ENCODE data around the gene ADAM12.

The ADAM12 gene

GRCh38 chr10:126209451-126209850 is 178.8 kb downstream of the ADAM12 start:
- POLR2A ChIA-PET, result interaction anchor here (0.7 to 1.3 kb wide), 4 partner anchors 10 to 147 kb away, joined by 3 read pairs; no protein-coding TSS in a partner anchor
- no peak for TF ChIP-seq CTCF (IDR thresholded peaks at IDR 0.05; ENCODE audit: insufficient read depth, low read length, missing control alignments)
- H3K4me3 ChIP-seq (ENCODE audit: low read depth, low read length), result no peak overlapping the region
- CTCF ChIA-PET, result no interaction called here
- DNase-seq (ENCODE audit: low read depth, low spot score), result no peak

- no peak overlapping the region for H3K4me3 ChIP-seq (ENCODE audit: low read depth, low read length)
- no peak for TF ChIP-seq CTCF (IDR thresholded peaks at IDR 0.05; ENCODE audit: insufficient read depth, low read length, missing control alignments)
- ChIA-PET CTCF (interaction anchor here (1.7 to 2.3 kb wide), 2 partner anchors 16 to 226 kb away, joined by 8 read pairs; no protein-coding TSS in a partner anchor), POLR2A (interaction anchor here (0.6 to 1.3 kb wide), 4 partner anchors 10 to 45 kb away, joined by 3 read pairs; no protein-coding TSS in a partner anchor)
- DNase-seq (ENCODE audit: low read depth, low spot score), result no peak
Measured at GRCh38 chr10:126208726-126209302, 179.5 kb downstream of the ADAM12 start.

DNA sequence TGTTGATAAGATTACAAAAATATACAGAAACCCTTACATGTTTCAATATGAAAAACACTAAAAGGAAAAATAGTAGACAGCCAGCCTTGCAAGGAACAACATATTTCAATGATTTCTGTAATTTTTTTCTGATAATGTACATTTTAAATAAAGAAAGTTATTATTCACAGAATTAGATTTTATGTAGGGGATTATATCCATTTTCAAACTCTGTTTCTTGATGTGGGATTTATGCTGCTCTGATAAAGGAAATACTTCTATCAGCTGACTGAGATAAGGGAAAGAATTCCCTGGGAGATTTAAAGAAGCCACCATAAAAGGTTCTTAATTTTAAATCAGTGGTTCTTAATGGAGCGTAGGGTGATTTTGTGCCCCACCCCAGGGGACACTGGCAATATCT is 180.4 kb downstream of the ADAM12 start:
- ChIA-PET CTCF (interaction anchor here (0.9 to 2.3 kb wide), 4 partner anchors 8 to 225 kb away, joined by 3 to 8 read pairs (median 6); no protein-coding TSS in a partner anchor), POLR2A (interaction anchor here (0.6 to 3.0 kb wide), 8 partner anchors 8 to 180 kb away, joined by 3 to 11 read pairs (median 4); partner anchors contain the start of gene ADAM12)
- TF ChIP-seq CTCF (IDR thresholded peaks at IDR 0.05; ENCODE audit: insufficient read depth, low read length, missing control alignments), result no peak
- no peak for DNase-seq (ENCODE audit: low read depth, low spot score)
- no peak overlapping the region for H3K4me3 ChIP-seq (ENCODE audit: low read depth, low read length)

- no peak overlapping the region for H3K4me3 ChIP-seq (ENCODE audit: low read depth, low read length)
- CTCF ChIA-PET, result interaction anchor here (0.9 to 2.3 kb wide), 4 partner anchors 8 to 225 kb away, joined by 3 to 8 read pairs (median 6); no protein-coding TSS in a partner anchor
- peak; percentile 83 for DNase-seq (ENCODE audit: low read depth, low spot score)
- no peak for TF ChIP-seq CTCF (IDR thresholded peaks at IDR 0.05; ENCODE audit: insufficient read depth, low read length, missing control alignments)
- POLR2A ChIA-PET, result interaction anchor here (0.6 to 3.0 kb wide), 9 partner anchors 9 to 225 kb away, joined by 3 to 11 read pairs (median 4); partner anchors contain the start of gene ADAM12
Measured at GRCh38 chr10:126207313-126207771, 180.9 kb downstream of the ADAM12 start.

DNA sequence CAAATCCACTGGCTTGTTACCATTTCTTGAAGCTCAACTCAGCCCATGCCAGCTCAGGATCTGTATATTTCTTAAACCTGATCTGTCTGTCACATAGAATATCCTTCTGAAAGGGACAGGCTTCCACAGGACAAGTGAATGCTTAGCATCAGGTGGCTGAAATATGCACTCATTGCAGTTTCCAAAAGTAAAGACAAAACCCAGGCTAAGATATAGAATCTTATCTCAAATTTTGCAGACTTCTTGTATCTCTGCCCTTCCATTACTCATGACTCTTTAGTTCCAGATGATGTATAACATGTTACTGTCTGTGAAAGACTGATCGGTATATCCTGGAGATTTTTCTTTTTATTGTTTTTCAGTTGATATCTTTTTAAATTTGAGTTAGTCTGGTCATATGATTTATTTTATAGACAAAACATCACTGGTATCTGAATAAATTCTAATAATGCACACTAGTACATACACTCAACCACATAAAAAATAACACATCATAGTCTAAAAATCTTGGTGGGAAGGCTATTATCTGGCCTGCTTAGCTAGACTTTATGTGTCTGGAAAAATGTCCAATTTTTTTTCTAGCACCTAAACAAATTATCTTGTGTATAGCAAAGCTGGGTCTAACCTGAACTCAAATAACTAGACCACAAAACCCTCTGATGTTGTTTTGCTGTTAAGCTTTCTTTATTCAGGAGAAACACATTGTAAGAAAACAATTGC is 182.6 kb downstream of the ADAM12 start:
- no peak for TF ChIP-seq CTCF (IDR thresholded peaks at IDR 0.05; ENCODE audit: insufficient read depth, low read length, missing control alignments)
- POLR2A ChIA-PET, result interaction anchor here (0.6 to 3.0 kb wide), 2 partner anchors 38 to 123 kb away, joined by 3 to 11 read pairs; no protein-coding TSS in a partner anchor
- CTCF ChIA-PET, result no interaction called here
- DNase-seq (ENCODE audit: low read depth, low spot score), result no peak
- H3K4me3 ChIP-seq (ENCODE audit: low read depth, low read length), result no peak overlapping the region

- no peak overlapping the region for H3K4me3 ChIP-seq (ENCODE audit: low read depth, low read length)
- ChIA-PET POLR2A (no interaction called here), CTCF (no interaction called here)
- no peak for TF ChIP-seq CTCF (IDR thresholded peaks at IDR 0.05; ENCODE audit: insufficient read depth, low read length, missing control alignments)
- DNase-seq (ENCODE audit: low read depth, low spot score), result no peak
Measured at GRCh38 chr10:126204320-126204719, 184.0 kb downstream of the ADAM12 start.

All from AG04449 (cell line).